Trophoblast cell (in vitro differentiated cells and primary cell): Measurements from ENCODE around the gene RECQL5.

Source experiments
- DNase-seq, 2 donors: peaks; one replicate each; pipeline ENCODE4 v3.0.0-alpha.2; 2016
- H2AFZ ChIP-seq: 2 replicates; pipeline ENCODE4 v1.6.1; 2013; ENCODE audit warnings: low read length, moderate library complexity, mild to moderate bottlenecking; ENCODE audit not compliant: insufficient read depth, poor library complexity
- H2AK5ac ChIP-seq: 2 replicates; pipeline ENCODE4 v1.6.1; 2013; ENCODE audit warnings: mild to moderate bottlenecking, low read length
- H2BK120ac ChIP-seq: 2 replicates; pipeline ENCODE4 v1.6.1; 2013; ENCODE audit warnings: low read length, mild to moderate bottlenecking, moderate library complexity; ENCODE audit not compliant: insufficient read depth, poor library complexity
- H2BK12ac ChIP-seq: 2 replicates; pipeline ENCODE4 v1.6.1; 2013; ENCODE audit warnings: mild to moderate bottlenecking, low read length, moderate library complexity
- H2BK5ac ChIP-seq: 2 replicates; pipeline ENCODE4 v1.6.1; 2013; ENCODE audit warnings: low read length, low read depth, moderate library complexity, mild to moderate bottlenecking; ENCODE audit not compliant: poor library complexity
- H3K14ac ChIP-seq: 2 replicates; pipeline ENCODE4 v1.6.1; 2013; ENCODE audit warnings: mild to moderate bottlenecking, low read length
- H3K18ac ChIP-seq: 2 replicates; pipeline ENCODE4 v1.6.1; 2013; ENCODE audit warnings: mild to moderate bottlenecking, low read length
- H3K23ac ChIP-seq: 2 replicates; pipeline ENCODE4 v1.6.1; 2013; ENCODE audit warnings: low read length
- H3K27ac ChIP-seq: 2 replicates; pipeline ENCODE4 v1.5.1; 2013; ENCODE audit warnings: low read depth, mild to moderate bottlenecking, inconsistent platforms, low read length, moderate library complexity
- H3K27me3 ChIP-seq: 2 replicates; pipeline ENCODE4 v1.6.1; 2013; ENCODE audit warnings: inconsistent platforms, mild to moderate bottlenecking, low read length, moderate library complexity; ENCODE audit not compliant: insufficient read depth
- H3K36me3 ChIP-seq, 2 experiments: 1 replicate in 1 of 2; 2 replicates in 1 of 2; pipeline ENCODE4 v1.6.1; 2013; ENCODE audit warnings: low read length in 2 of 2, mild to moderate bottlenecking in 2 of 2, moderate library complexity in 1 of 2; ENCODE audit not compliant: insufficient read depth in 2 of 2, control insufficient read depth in 1 of 2
- H3K4ac ChIP-seq: 2 replicates; pipeline ENCODE4 v1.6.1; 2013; ENCODE audit warnings: low read depth, mild to moderate bottlenecking, low read length, moderate library complexity
- H3K4me1 ChIP-seq, 2 experiments: 1 replicate in 1 of 2; 2 replicates in 1 of 2; pipeline ENCODE4 v1.6.1; 2013; ENCODE audit warnings: low read length in 2 of 2, mild to moderate bottlenecking in 2 of 2, moderate library complexity in 1 of 2; ENCODE audit not compliant: insufficient read depth in 2 of 2, control insufficient read depth in 1 of 2
- H3K4me2 ChIP-seq: 2 replicates; pipeline ENCODE4 v1.6.1; 2013; ENCODE audit warnings: inconsistent platforms, mild to moderate bottlenecking, low read length, moderate library complexity
- H3K4me3 ChIP-seq: 2 replicates; pipeline ENCODE4 v1.5.1; 2013; ENCODE audit warnings: mild to moderate bottlenecking, low read depth, low read length, inconsistent platforms
- H3K79me1 ChIP-seq: one replicate; pipeline ENCODE4 v1.6.1; 2013; ENCODE audit warnings: low read length
- H3K79me2 ChIP-seq: 2 replicates; pipeline ENCODE4 v1.6.1; 2013; ENCODE audit warnings: low read length, mild to moderate bottlenecking; ENCODE audit not compliant: control insufficient read depth, insufficient read depth, poor library complexity
- H3K9ac ChIP-seq: 2 replicates; pipeline ENCODE4 v1.6.1; 2013; ENCODE audit warnings: mild to moderate bottlenecking, low read length
- H3K9me3 ChIP-seq: 2 replicates; pipeline ENCODE4 v1.6.1; 2013; ENCODE audit warnings: low read depth, mild to moderate bottlenecking, control low read depth, inconsistent platforms, low read length; ENCODE audit not compliant: insufficient read depth
- H4K12ac ChIP-seq: 2 replicates; pipeline ENCODE4 v1.6.1; 2013; ENCODE audit warnings: low read depth, mild to moderate bottlenecking, low read length, moderate library complexity
- H4K8ac ChIP-seq: 2 replicates; pipeline ENCODE4 v1.6.1; 2013; ENCODE audit warnings: low read depth, mild to moderate bottlenecking, low read length, moderate library complexity
- H4K91ac ChIP-seq: one replicate; pipeline ENCODE4 v1.6.1; 2013; ENCODE audit warnings: low read depth, mild to moderate bottlenecking, low read length, moderate library complexity
- WGBS: extraction: QIAGEN DNeasy Blood & Tissue Kit; methylation state at CpG from one replicate; pipeline ENCODE4 v1.1.7; 2013; ENCODE audit warnings: missing lambda C conversion rate; ENCODE audit not compliant: insufficient read length, insufficient coverage; ENCODE audit errors: extremely low coverage; 5-methylcytosine and 5-hydroxymethylcytosine counted together

RECQL5 gene

DNA sequence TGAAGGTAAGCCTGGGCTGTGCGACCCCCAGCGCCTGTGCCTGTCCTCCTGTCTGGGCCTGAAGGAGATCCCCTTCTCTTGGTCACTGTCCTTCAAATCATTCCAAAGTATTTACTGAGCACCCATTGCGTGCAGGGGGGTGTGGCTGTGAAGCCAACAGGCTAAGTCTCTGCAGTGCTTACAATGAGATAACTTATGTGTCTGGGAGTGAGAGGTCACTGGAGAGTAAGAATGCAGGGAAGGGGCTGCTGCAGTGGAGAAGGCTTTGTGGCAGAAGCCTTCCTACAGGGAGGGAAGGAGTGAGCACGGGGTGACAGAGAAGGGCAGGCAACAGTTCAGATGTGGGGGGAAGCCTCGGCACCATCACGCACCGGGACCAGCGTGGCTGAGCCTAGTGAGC lies 44.9 kb downstream of the RECQL5 start:
- Histone ChIP-seq H3K27ac (no peak overlapping the region), H3K79me2 (no peaks in the 10 kb centered on the region), H3K27me3 (no peaks in the 10 kb centered on the region), H3K9ac (no peak overlapping the region), H3K36me3 (peaks cover 6 to 10% of the 10 kb centered on the region in 2 experiments), H4K91ac (no peak overlapping the region), H3K18ac (no peak overlapping the region), H3K4me1 (no peaks in the 10 kb centered on the region), H2AFZ (no peak overlapping the region), H2BK12ac (no peak overlapping the region), H3K4ac (no peak overlapping the region), H3K4me2 (no peak overlapping the region), H3K9me3 (peaks cover 8% of the 10 kb centered on the region), H2AK5ac (no peak overlapping the region), H3K14ac (no peak overlapping the region), H3K4me3 (no peak overlapping the region), H3K79me1 (no peaks in the 10 kb centered on the region), H4K12ac (no peak overlapping the region), H4K8ac (no peak overlapping the region), H2BK5ac (no peak overlapping the region), H3K23ac (no peak overlapping the region), H2BK120ac (no peak overlapping the region)
- WGBS, result no CpG with 5 or more reads among the region's 8 CpGs
- DNase-seq, result peak in 1 of 2 donors; percentile 21

GRCh38 chr17:75621489-75621888 lies 45.5 kb downstream of the RECQL5 start:
- H3K23ac ChIP-seq, result no peak overlapping the region
- no peak overlapping the region for H2BK12ac ChIP-seq
- no CpG with 5 or more reads among the region's 4 CpGs for WGBS
- no peak overlapping the region for H3K27ac ChIP-seq
- no peak overlapping the region for H3K14ac ChIP-seq
- H2BK120ac ChIP-seq, result no peak overlapping the region
- H4K12ac ChIP-seq, result no peak overlapping the region
- H3K27me3 ChIP-seq, result no peaks in the 10 kb centered on the region
- H3K9ac ChIP-seq, result no peak overlapping the region
- DNase-seq, result no peak
- no peak overlapping the region for H3K18ac ChIP-seq
- H3K36me3 ChIP-seq, result peaks cover 2 to 6% of the 10 kb centered on the region in 2 experiments
- no peak overlapping the region for H3K4ac ChIP-seq
- peaks cover 8% of the 10 kb centered on the region for H3K9me3 ChIP-seq
- no peak overlapping the region for H2AFZ ChIP-seq
- no peaks in the 10 kb centered on the region for H3K79me1 ChIP-seq
- H4K8ac ChIP-seq, result no peak overlapping the region
- no peaks in the 10 kb centered on the region for H3K4me1 ChIP-seq
- no peak overlapping the region for H2BK5ac ChIP-seq
- no peak overlapping the region for H3K4me3 ChIP-seq
- no peak overlapping the region for H3K4me2 ChIP-seq
- no peak overlapping the region for H2AK5ac ChIP-seq
- no peak overlapping the region for H4K91ac ChIP-seq
- H3K79me2 ChIP-seq, result no peaks in the 10 kb centered on the region

DNA sequence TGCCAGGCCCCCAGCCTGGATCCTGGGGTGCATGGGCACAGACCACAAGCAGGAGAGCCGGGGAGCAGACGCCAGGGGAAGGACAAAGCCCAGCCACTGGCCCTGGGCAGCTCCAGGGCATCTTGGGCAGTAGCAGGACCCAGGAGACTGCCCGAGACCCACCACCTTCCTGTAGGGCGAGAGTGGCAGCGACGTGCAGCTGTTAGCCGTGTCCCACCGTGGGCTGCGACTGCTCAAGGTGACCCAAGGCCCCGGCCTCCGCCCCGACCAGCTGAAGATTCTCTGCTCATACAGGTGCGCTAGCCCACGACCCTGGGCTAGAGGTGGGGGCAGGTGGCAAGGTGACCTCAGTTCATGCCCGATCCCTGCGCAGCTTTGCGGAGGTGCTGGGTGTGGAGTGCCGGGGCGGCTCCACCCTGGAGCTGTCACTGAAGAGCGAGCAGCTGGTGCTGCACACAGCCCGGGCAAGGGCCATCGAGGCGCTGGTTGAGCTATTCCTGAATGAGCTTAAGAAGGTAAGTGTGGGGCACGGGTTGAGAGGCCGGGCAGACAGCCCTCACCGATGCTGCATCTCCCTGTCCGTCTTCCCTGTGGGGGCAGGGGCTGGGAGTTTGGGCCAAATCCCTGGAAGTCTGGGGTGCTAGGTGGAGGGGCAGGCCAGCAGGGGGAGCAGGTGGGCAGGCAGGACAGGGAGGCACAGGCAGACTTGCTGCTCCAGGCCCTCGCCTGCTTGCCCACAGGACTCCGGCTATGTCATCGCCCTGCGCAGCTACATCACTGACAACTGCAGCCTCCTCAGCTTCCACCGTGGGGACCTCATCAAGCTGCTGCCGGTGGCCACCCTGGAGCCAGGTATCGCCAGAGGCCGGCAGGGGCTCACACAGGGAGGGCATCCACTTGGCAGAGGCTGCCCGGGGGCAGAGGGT lies 47.2 kb downstream of the RECQL5 start:
- Histone ChIP-seq H3K4me2 (no peak overlapping the region), H3K4me3 (no peak overlapping the region)
- WGBS, result no CpG with 5 or more reads among the region's 36 CpGs

GRCh38 chr17:75617675-75618074 lies 49.3 kb downstream of the RECQL5 start:
- Histone ChIP-seq H3K4me1 (no peaks in the 10 kb centered on the region), H2BK12ac (no peak overlapping the region), H3K79me1 (no peaks in the 10 kb centered on the region), H3K36me3 (no peaks in the 10 kb centered on the region), H2BK120ac (no peak overlapping the region), H3K4ac (no peak overlapping the region), H3K9me3 (peaks cover 4% of the 10 kb centered on the region), H3K27me3 (no peaks in the 10 kb centered on the region), H2BK5ac (no peak overlapping the region), H3K4me2 (no peak overlapping the region), H4K12ac (no peak overlapping the region), H3K9ac (no peak overlapping the region), H3K14ac (no peak overlapping the region), H3K4me3 (no peak overlapping the region), H2AK5ac (no peak overlapping the region), H3K18ac (no peak overlapping the region), H3K79me2 (no peaks in the 10 kb centered on the region), H3K27ac (no peak overlapping the region), H3K23ac (no peak overlapping the region), H2AFZ (no peak overlapping the region), H4K91ac (no peak overlapping the region), H4K8ac (no peak overlapping the region)
- WGBS, result no CpG with 5 or more reads among the region's 11 CpGs
- DNase-seq, result no peak

More for the DNA sequence above, 47.2 kb downstream of the RECQL5 start:
- Histone ChIP-seq H3K36me3 (no peaks in the 10 kb centered on the region), H4K8ac (no peak overlapping the region), H3K9me3 (peaks cover 8% of the 10 kb centered on the region), H3K27ac (no peak overlapping the region), H4K12ac (no peak overlapping the region), H2BK5ac (no peak overlapping the region), H3K18ac (no peak overlapping the region), H3K14ac (no peak overlapping the region), H3K4me1 (no peaks in the 10 kb centered on the region), H2BK120ac (no peak overlapping the region), H3K4ac (no peak overlapping the region), H3K79me2 (no peaks in the 10 kb centered on the region), H3K23ac (no peak overlapping the region), H2AFZ (no peak overlapping the region), H3K27me3 (no peaks in the 10 kb centered on the region), H3K79me1 (no peaks in the 10 kb centered on the region), H4K91ac (no peak overlapping the region), H2BK12ac (no peak overlapping the region), H3K9ac (no peak overlapping the region), H2AK5ac (no peak overlapping the region)
- peak; percentile 28 to 35 for DNase-seq
